GM12878 (cell line): ENCODE data around the gene IRX4. TPM values are rescaled to one million over a fixed set of nuclear protein-coding genes. Genes with fewer than 3 reads are reported as not detected.

Experiments
- ATAC-seq: fragments of 200-7000 bp; cut with Tn5 transposase; 3 replicates; pipeline ENCODE4 v1.9.1; 2020; ENCODE audit warnings: mild to moderate bottlenecking, moderate library complexity
- BruUV-seq: library from RNA; stranded (reverse); fragments of 400-500 nt; replicated peaks from 2 replicates; lab custom pipeline; 2021; lab: Mats Ljungman, UMichigan
- CTCF ChIA-PET: fragments of 300-600 bp; sonication (Branson Sonifier 250); formaldehyde crosslinking; extraction: SDS; loops from one replicate; lab custom pipeline; 2021; ENCODE audit warnings: inconsistent platforms; lab: Yijun Ruan, JAX
- POLR2A ChIA-PET: fragments of 350-600 bp; formaldehyde crosslinking; extraction: SDS; loops from one replicate; lab custom pipeline; 2021; ENCODE audit warnings: inconsistent platforms; lab: Charles Lee
- RAD21 ChIA-PET: fragments of 300-600 bp; sonication (Branson Sonifier 250); formaldehyde crosslinking; loops from one replicate; lab custom pipeline; 2023; ENCODE audit warnings: antibody characterized with exemption; ENCODE audit not compliant: unreplicated experiment; lab: Charles Lee
- SMC1A ChIA-PET: fragments of 300-600 bp; sonication (Branson Sonifier 250); formaldehyde crosslinking; loops from one replicate; lab custom pipeline; 2023; ENCODE audit not compliant: unreplicated experiment, uncharacterized antibody; lab: Charles Lee
- DNase-seq: peaks from one replicate; pipeline ENCODE4 v3.0.0-alpha.2; 2011; ENCODE audit warnings: low read depth, low spot score
- FAIRE-seq: peaks from 3 replicates; lab custom pipeline; 2011; peaks lifted over from hg19 to GRCh38; lab: Jason Lieb, UNC
- H2AFZ ChIP-seq: 2 replicates; pipeline ENCODE4 v1.6.0; 2011; ENCODE audit warnings: low read depth, low read length, control low read depth; ENCODE audit not compliant: control insufficient read depth
- H3K27ac ChIP-seq: 2 replicates; pipeline ENCODE4 v1.5.1; 2011; ENCODE audit warnings: control low read depth; ENCODE audit not compliant: control insufficient read depth, insufficient read depth
- H3K27me3 ChIP-seq, 2 experiments: replicated peaks in 1 of 2; 2 replicates each; pipeline versions ENCODE4 v1.6.0 to v1.6.1; 2011; ENCODE audit warnings: low read length in 1 of 2; ENCODE audit not compliant: control insufficient read depth in 2 of 2, insufficient read depth in 2 of 2
- H3K36me3 ChIP-seq, 2 experiments: 2 replicates each; pipeline ENCODE4 v1.5.1; 2011; ENCODE audit warnings: low read length in 1 of 2; ENCODE audit not compliant: control insufficient read depth in 2 of 2, insufficient read depth in 2 of 2
- H3K4me1 ChIP-seq: 2 replicates; pipeline ENCODE4 v1.6.1; 2011; ENCODE audit warnings: mild to moderate bottlenecking, low read length, moderate library complexity, mixed read lengths; ENCODE audit not compliant: control insufficient read depth, insufficient read depth
- H3K4me2 ChIP-seq: 2 replicates; pipeline ENCODE4 v1.6.0; 2011; ENCODE audit warnings: control low read depth; ENCODE audit not compliant: control insufficient read depth, insufficient read depth
- H3K4me3 ChIP-seq: fragments of 200-600 bp; sonication (generic); 2 replicates; pipeline ENCODE4 v1.5.1; 2016
- H3K79me2 ChIP-seq: 2 replicates; pipeline ENCODE4 v1.6.0; 2011; ENCODE audit warnings: low read length; ENCODE audit not compliant: control insufficient read depth, insufficient read depth
- H3K9ac ChIP-seq: 2 replicates; pipeline ENCODE4 v1.8.0; 2011; ENCODE audit warnings: low read length, control low read depth, mixed read lengths; ENCODE audit not compliant: control insufficient read depth, insufficient read depth
- H3K9me3 ChIP-seq: replicated peaks from 3 replicates; pipeline ENCODE4 v1.5.1; 2011; ENCODE audit warnings: mild to moderate bottlenecking, low read length; ENCODE audit not compliant: control insufficient read depth, insufficient read depth
- H4K20me1 ChIP-seq: 2 replicates; pipeline ENCODE4 v1.6.0; 2011; ENCODE audit not compliant: control insufficient read depth, insufficient read depth
- ZZZ3 ChIP-seq: IDR thresholded peaks from 2 replicates; pipeline ENCODE4 v1.6.1; 2011; ENCODE audit warnings: low read depth; ENCODE audit not compliant: control insufficient read depth, insufficient read length
- WGBS: methylation state at CpG from one replicate; pipeline ENCODE4 v1.1.6; 2016; ENCODE audit warnings: low lambda C conversion rate; ENCODE audit not compliant: insufficient replicate concordance, insufficient coverage; ENCODE audit errors: missing lambda C conversion rate; 5-methylcytosine and 5-hydroxymethylcytosine counted together
- in situ Hi-C: fragments of 300-500 bp; cut with MboI; formaldehyde crosslinking; loops from 9 replicates; pipeline ENCODE4 v1.14.3; 2018; ENCODE audit warnings: mixed read lengths
- intact Hi-C: fragments of 100-400 bp; cut with micrococcal nuclease; formaldehyde crosslinking; loops from one replicate; pipeline ENCODE4 v1.14.2; 2022; ENCODE audit not compliant: unreplicated experiment
- polyA plus RNA-seq, 11 experiments: library from polyadenylated mRNA; depleted of rRNA in 4 of 11; unstranded in 6 of 11; stranded (reverse) in 5 of 11; fragments of >200 nt; fragmentation: Nextera tagmentation in 4 of 11; fragmentation: Illumina TruSeq in 1 of 11; extraction: Ambion mirVana in 4 of 11; extraction: Trizol in 1 of 11; gene quantifications; 1 replicate in 1 of 11; 2 replicates in 10 of 11; pipeline versions ENCODE4 v1.2.1 to v1.2.3, GENCODE V29; 2011 to 2016; ENCODE audit warnings: inconsistent platforms in 2 of 11, missing spikeins in 2 of 11, low read depth in 1 of 11
- total RNA-seq, 4 experiments: library from RNA; depleted of rRNA in 3 of 4; stranded (reverse); fragments of >200 nt in 3 of 4; fragmentation: Illumina TruSeq in 1 of 4; extraction: Trizol in 1 of 4; gene quantifications; 2 replicates each; pipeline versions ENCODE4 v1.2.1 to v1.2.3, GENCODE V29; 2013 to 2021
- TF ChIP-seq, protein P1 (sequence below): fragments of 450-650 bp; IDR thresholded peaks from 2 replicates; pipeline ENCODE4 v1.6.1; 2017; ENCODE audit warnings: mild to moderate bottlenecking
- TF ChIP-seq, protein P2 (sequence below): fragments of 450-650 bp; formaldehyde crosslinking; IDR thresholded peaks from 2 replicates; pipeline ENCODE4 v1.4.0; 2020; ENCODE audit warnings: mild to moderate bottlenecking, moderate library complexity

The IRX4 gene
- total and polyA plus RNA-seq, 10 of the 15 experiments (the other 5 are each of a cell fraction or from before 2014, with no cell fraction given) = not detected

DNA sequence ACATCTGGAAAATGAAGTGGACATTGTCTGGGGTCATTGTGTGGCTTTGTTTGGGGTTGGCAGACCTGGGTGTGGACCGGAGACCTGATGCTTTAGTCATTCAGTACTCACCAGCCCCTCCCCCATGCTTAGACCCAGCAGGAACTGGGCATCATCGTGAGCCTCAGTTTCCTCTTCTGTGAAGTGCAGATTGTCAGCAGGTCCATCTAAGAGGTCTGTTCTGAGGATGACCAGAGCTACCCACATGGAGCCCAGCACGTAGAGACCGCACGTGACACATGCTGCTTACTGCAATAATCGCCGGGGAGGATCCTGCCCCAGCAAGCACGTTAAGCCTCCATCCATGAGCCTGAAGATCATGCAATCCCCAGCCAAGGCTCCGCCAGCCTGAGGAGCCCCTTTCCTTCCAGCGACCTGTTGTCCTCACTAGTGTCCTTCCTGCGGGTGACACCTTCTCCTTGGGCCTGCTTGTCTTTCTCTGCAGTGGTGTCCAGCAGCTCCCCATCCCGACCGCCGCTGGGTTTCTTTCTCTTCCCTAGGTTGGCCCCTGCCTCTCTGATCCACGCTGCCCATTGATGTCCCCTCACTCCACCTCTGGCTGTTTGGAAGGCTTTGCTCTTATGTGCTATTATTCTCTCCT, 26.7 kb upstream of the IRX4 start:
- POLR2A ChIA-PET = no interaction called here
- TF ChIP-seq ZZZ3 = no peak
- Histone ChIP-seq H2AFZ (no peak overlapping the region), H3K9me3 (no peaks in the 10 kb centered on the region; the same call in 2 of the 3 replicates), H3K79me2 (no peaks in the 10 kb centered on the region), H3K4me2 (no peak overlapping the region), H3K4me3 (no peak overlapping the region), H3K27me3 (no peaks in the 10 kb centered on the region; a peak in 1 of 4 replicates), H3K36me3 (no peaks in the 10 kb centered on the region), H3K4me1 (no peaks in the 10 kb centered on the region), H3K27ac (no peak overlapping the region), H4K20me1 (no peaks in the 10 kb centered on the region), H3K9ac (no peak overlapping the region)
- intact Hi-C loops (no loop called here), in situ Hi-C loops (no loop called here)
- no TSS peak for BruUV-seq
- WGBS = 57% methylated on average over 15 of the region's 15 CpGs
- FAIRE-seq = no peak
- SMC1A ChIA-PET = no interaction called here
- no peak for ATAC-seq
- no peak for DNase-seq
- RAD21 ChIA-PET = no interaction called here
- CTCF ChIA-PET = no interaction called here

DNA sequence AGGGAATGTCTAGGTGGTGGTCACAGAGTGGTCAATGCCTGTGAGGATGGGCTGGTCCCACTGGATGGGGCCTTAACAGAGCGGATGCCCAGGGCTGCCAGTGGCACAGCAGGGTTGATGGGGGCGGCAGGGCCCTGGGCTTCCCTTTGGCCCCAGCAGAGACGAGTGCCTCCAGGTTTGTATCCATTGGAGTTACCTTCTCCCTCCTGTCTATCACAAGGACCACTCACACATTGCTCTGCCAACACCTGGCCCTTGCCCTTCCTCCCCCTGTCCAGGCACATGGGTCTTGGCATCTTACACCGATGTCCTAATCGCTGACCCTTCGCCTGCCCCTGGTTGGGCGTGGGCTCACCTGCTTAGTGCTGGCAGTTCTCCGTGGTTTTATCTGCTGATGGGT, 26.2 kb upstream of the IRX4 start:
- ChIA-PET POLR2A (no interaction called here), RAD21 (no interaction called here), SMC1A (no interaction called here), CTCF (no interaction called here)
- FAIRE-seq (no peak), DNase-seq (no peak), ATAC-seq (no peak)
- BruUV-seq = no TSS peak
- Histone ChIP-seq H3K79me2 (no peaks in the 10 kb centered on the region), H3K27me3 (no peaks in the 10 kb centered on the region; a peak in 1 of 4 replicates), H3K4me1 (no peaks in the 10 kb centered on the region), H3K36me3 (no peaks in the 10 kb centered on the region), H2AFZ (no peak overlapping the region), H3K27ac (no peak overlapping the region), H4K20me1 (no peaks in the 10 kb centered on the region), H3K9ac (no peak overlapping the region), H3K4me2 (no peak overlapping the region), H3K4me3 (no peak overlapping the region), H3K9me3 (no peaks in the 10 kb centered on the region; the same call in 2 of the 3 replicates)
- WGBS = 45% methylated on average over 8 of the region's 8 CpGs
- in situ Hi-C loops (no loop called here), intact Hi-C loops (no loop called here)
- TF ChIP-seq, protein P1, sequence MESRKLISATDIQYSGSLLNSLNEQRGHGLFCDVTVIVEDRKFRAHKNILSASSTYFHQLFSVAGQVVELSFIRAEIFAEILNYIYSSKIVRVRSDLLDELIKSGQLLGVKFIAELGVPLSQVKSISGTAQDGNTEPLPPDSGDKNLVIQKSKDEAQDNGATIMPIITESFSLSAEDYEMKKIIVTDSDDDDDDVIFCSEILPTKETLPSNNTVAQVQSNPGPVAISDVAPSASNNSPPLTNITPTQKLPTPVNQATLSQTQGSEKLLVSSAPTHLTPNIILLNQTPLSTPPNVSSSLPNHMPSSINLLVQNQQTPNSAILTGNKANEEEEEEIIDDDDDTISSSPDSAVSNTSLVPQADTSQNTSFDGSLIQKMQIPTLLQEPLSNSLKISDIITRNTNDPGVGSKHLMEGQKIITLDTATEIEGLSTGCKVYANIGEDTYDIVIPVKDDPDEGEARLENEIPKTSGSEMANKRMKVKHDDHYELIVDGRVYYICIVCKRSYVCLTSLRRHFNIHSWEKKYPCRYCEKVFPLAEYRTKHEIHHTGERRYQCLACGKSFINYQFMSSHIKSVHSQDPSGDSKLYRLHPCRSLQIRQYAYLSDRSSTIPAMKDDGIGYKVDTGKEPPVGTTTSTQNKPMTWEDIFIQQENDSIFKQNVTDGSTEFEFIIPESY = no peak
- TF ChIP-seq, protein P2, sequence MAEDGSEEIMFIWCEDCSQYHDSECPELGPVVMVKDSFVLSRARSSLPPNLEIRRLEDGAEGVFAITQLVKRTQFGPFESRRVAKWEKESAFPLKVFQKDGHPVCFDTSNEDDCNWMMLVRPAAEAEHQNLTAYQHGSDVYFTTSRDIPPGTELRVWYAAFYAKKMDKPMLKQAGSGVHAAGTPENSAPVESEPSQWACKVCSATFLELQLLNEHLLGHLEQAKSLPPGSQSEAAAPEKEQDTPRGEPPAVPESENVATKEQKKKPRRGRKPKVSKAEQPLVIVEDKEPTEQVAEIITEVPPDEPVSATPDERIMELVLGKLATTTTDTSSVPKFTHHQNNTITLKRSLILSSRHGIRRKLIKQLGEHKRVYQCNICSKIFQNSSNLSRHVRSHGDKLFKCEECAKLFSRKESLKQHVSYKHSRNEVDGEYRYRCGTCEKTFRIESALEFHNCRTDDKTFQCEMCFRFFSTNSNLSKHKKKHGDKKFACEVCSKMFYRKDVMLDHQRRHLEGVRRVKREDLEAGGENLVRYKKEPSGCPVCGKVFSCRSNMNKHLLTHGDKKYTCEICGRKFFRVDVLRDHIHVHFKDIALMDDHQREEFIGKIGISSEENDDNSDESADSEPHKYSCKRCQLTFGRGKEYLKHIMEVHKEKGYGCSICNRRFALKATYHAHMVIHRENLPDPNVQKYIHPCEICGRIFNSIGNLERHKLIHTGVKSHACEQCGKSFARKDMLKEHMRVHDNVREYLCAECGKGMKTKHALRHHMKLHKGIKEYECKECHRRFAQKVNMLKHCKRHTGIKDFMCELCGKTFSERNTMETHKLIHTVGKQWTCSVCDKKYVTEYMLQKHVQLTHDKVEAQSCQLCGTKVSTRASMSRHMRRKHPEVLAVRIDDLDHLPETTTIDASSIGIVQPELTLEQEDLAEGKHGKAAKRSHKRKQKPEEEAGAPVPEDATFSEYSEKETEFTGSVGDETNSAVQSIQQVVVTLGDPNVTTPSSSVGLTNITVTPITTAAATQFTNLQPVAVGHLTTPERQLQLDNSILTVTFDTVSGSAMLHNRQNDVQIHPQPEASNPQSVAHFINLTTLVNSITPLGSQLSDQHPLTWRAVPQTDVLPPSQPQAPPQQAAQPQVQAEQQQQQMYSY (CRISPR knock-in tag) = no peak
- TF ChIP-seq, all 136 proteins: peak for 0
